NOMO-1 (cell line): ENCODE measurements around the gene APMAP.
A peak's percentile ranks its signal among the peaks of the same experiment; 100 is the strongest.
"Not testable (repeated sequence)": the region's sequence is repeated elsewhere in the genome, so short reads cannot be mapped to it uniquely, and the experiment has no call there.

Experiments
- DNase-seq, 2 experiments: peaks; one replicate each; lab custom pipeline; 2025; ENCODE audit not compliant: unreplicated experiment in 2 of 2; lab: John Stamatoyannopoulos, UW

The APMAP gene

GRCh38 chr20:24954566-24954965 is 38.0 kb downstream of the APMAP start:
- DNase-seq = peak in 1 of 2 experiments; percentile 11

GRCh38 chr20:24954151-24954550 is 38.4 kb downstream of the APMAP start:
- DNase-seq = no peak

GRCh38 chr20:24953621-24954133 is 38.9 kb downstream of the APMAP start:
- no peak for DNase-seq

- DNase-seq = no peak
Observed at GRCh38 chr20:24953209-24953575, 39.4 kb downstream of the APMAP start.

GRCh38 chr20:24952376-24953208 is 40.0 kb downstream of the APMAP start:
- DNase-seq = no peak

GRCh38 chr20:24951536-24952083 is 40.9 kb downstream of the APMAP start:
- no peak for DNase-seq

GRCh38 chr20:24950836-24951525 is 41.6 kb downstream of the APMAP start:
- no peak for DNase-seq

- DNase-seq = no peak
Observed at GRCh38 chr20:24950128-24950835, 42.3 kb downstream of the APMAP start.

- DNase-seq = no peak
Observed at GRCh38 chr20:24949756-24950127, 42.8 kb downstream of the APMAP start.

- peak; percentile 73 to 81 for DNase-seq
Observed at GRCh38 chr20:24948939-24949679, 43.4 kb downstream of the APMAP start, which contains the start of gene CST7. CST7 (plus strand) TSS chr20:24949269; CDS start chr20:24949506, 237 bp downstream.

- not testable (repeated sequence) for DNase-seq
Observed at GRCh38 chr20:24948396-24948938, 44.1 kb downstream of the APMAP start.

GRCh38 chr20:24946376-24946775 is 46.2 kb downstream of the APMAP start:
- not testable (repeated sequence) for DNase-seq

GRCh38 chr20:24943731-24944130 is 48.8 kb downstream of the APMAP start:
- DNase-seq = no peak

GRCh38 chr20:24943196-24943595 is 49.4 kb downstream of the APMAP start:
- no peak for DNase-seq

- no peak for DNase-seq
Observed at GRCh38 chr20:24942679-24943078, 49.9 kb downstream of the APMAP start.

- DNase-seq = no peak
Observed at GRCh38 chr20:24939036-24939435, 53.5 kb downstream of the APMAP start.

GRCh38 chr20:24938498-24938897 is 54.1 kb downstream of the APMAP start:
- no peak for DNase-seq

- no peak for DNase-seq
Observed at GRCh38 chr20:24937579-24937978, 55.0 kb downstream of the APMAP start.

- no peak for DNase-seq
Observed at GRCh38 chr20:24936526-24937407, 55.8 kb downstream of the APMAP start.
